GM10266 (cell line): ENCODE measurements around the gene THSD4.

Experiments used
- DNase-seq: peaks from one replicate; pipeline ENCODE4 v3.0.0; 2012; ENCODE audit errors: extremely low spot score
- TF ChIP-seq, protein P1 (sequence below): IDR thresholded peaks from 2 replicates; pipeline ENCODE4 v1.5.1; 2012; ENCODE audit warnings: mild to moderate bottlenecking, low read depth; ENCODE audit not compliant: control insufficient read depth, insufficient read depth; ENCODE audit errors: missing control alignments

The THSD4 gene

GRCh38 chr15:71526060-71526820 lies 411.0 kb downstream of the THSD4 start:
- no peak for DNase-seq
- TF ChIP-seq, protein P1, sequence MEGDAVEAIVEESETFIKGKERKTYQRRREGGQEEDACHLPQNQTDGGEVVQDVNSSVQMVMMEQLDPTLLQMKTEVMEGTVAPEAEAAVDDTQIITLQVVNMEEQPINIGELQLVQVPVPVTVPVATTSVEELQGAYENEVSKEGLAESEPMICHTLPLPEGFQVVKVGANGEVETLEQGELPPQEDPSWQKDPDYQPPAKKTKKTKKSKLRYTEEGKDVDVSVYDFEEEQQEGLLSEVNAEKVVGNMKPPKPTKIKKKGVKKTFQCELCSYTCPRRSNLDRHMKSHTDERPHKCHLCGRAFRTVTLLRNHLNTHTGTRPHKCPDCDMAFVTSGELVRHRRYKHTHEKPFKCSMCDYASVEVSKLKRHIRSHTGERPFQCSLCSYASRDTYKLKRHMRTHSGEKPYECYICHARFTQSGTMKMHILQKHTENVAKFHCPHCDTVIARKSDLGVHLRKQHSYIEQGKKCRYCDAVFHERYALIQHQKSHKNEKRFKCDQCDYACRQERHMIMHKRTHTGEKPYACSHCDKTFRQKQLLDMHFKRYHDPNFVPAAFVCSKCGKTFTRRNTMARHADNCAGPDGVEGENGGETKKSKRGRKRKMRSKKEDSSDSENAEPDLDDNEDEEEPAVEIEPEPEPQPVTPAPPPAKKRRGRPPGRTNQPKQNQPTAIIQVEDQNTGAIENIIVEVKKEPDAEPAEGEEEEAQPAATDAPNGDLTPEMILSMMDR: no peak

- TF ChIP-seq, protein P1: no peak
- no peak for DNase-seq
Measured at GRCh38 chr15:71529361-71529760, 414.1 kb downstream of the THSD4 start.

- DNase-seq: no peak
- TF ChIP-seq, protein P1: no peak
Measured at GRCh38 chr15:71530116-71530515, 414.8 kb downstream of the THSD4 start.

DNA sequence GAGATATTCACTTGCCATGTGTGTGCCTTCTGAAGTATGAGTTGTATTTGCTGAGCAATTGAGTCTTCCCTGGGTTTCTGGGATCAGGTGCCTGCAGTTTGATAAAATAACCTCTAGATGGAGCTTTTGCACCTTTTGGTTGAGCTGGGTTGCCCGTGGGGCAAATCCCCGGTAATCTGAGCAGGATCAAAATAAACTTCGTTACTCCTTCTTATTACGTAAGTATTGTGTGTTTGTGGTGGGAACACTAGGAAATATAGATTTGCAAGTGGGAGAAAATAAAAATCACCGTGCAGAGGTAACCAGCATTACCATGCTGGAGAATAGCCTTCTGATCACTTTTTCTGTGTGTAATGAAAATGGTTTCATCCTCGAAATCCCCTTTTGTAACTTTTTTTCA lies 417.7 kb downstream of the THSD4 start:
- peak; percentile 24 for DNase-seq
- TF ChIP-seq, protein P1: peak; percentile 29

GRCh38 chr15:71538181-71538580 lies 422.9 kb downstream of the THSD4 start:
- DNase-seq: no peak
- TF ChIP-seq, protein P1: no peak

- TF ChIP-seq, protein P1: no peak
- no peak for DNase-seq
Measured at GRCh38 chr15:71541746-71542145, 426.5 kb downstream of the THSD4 start.

- TF ChIP-seq, protein P1: no peak
- DNase-seq: no peak
Measured at GRCh38 chr15:71542836-71543235, 427.6 kb downstream of the THSD4 start.
